ENCODE data around the gene SEL1L3.
"Not testable (repeated sequence)": the region's sequence is repeated elsewhere in the genome, so short reads cannot be mapped to it uniquely, and the experiment has no call there.

Gene SEL1L3

DNA sequence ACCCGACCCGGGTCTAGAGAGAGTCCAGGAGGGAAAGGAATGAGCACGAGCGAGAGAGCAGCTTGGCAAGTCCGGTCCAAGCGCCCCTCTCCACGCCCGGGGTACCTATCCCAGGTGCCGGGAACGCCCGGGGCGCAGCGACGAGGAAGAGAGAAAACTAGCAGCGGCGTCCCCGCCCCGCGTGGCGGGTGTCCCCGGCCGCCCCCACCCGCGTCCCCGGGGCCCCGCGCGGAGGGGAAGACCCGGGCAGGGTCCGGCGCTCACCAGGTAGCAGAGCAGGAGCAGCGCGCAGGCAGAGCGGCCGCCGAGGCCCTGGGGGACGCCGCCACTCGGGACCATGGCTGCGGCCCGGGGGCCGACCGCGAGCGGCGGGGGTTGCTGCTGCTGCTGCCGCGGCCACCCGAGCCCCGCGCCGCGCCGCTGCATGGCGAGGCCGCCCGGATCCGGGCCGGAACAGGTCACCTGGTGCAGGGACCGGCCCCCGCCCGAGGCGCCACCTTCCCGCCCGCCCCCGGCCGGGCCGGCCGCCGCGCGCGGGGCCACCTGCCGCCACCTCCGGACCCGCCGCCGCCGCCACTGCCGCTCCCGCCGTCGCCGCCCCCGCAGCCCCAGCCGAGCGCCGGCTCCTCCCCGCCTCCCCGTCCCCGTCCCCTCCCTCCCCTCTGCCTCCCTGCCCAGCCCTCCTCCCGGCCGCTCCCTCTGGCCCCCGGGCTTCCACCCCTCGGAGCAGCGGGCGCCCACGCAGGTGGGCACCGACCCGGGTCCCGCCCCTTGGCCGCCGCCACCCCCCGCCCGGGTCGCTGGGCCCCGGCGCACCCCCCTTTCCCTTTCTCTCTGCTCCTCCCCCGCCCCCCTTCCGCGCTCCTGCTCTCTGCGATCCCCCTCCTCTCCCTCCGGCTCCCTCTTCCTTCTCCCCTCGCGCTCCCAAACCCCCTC, at the start of gene SEL1L3:
TSS of gene SEL1L3 (minus strand) at position 578 of the 936 bp plus-strand sequence. CDS start at position 426, 152 bp downstream.
- peak in 3 of 4 experiments; percentile 19 to 51 (median 43) for DNase-seq (ENCODE audit: low read depth in 4 of 4, low spot score in 1 of 4)

- DNase-seq (ENCODE audit: low read depth in 4 of 4, low spot score in 1 of 4), result no peak
Measured at GRCh38 chr4:25911356-25911755, 48.6 kb upstream of the SEL1L3 start.

GRCh38 chr4:25908491-25908901, 45.7 kb upstream of the SEL1L3 start:
- no peak for DNase-seq (ENCODE audit: low read depth in 4 of 4, low spot score in 1 of 4)

DNA sequence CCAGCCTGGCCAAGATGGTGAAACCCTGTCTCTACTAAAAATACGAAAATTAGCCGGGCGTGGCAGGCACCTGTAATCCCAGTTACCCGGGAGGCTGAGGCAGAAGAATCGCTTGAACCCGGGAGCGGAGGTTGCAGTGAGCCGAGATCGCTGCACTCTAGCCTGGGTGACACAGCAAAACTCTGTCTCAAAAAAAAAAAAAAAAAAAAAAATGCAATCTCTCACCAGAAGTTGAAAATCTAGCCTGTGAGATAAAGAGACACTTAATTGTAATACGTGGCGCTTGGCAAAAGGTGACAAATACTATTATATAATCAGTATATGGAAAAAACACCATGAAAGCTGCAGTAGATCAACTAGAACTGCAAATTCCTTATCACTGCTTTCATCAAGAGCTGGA, 43.3 kb upstream of the SEL1L3 start:
- not testable (repeated sequence) for DNase-seq (ENCODE audit: low read depth in 4 of 4, low spot score in 1 of 4)

GRCh38 chr4:25905371-25905770, 42.6 kb upstream of the SEL1L3 start:
- DNase-seq (ENCODE audit: low read depth in 4 of 4, low spot score in 1 of 4), result no peak

DNA sequence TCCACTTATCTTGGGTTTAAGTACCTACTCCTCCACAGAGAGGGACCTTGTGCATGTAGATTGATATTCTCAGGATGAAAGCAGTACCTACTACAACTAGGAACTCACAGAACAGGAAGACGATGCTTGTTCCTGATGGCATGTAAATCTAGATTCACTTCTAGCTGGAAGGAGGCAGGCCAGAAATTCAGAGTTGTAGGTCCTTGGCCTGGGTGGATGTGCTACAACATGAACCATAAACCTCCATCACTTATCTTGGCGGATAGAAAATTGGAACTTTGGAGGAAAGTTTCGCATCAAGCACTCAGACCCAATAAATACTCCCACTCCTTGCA, 41.9 kb upstream of the SEL1L3 start:
- no peak for DNase-seq (ENCODE audit: low read depth in 4 of 4, low spot score in 1 of 4)

GRCh38 chr4:25903900-25904747, 41.3 kb upstream of the SEL1L3 start:
- no peak for DNase-seq (ENCODE audit: low read depth in 4 of 4, low spot score in 1 of 4)

GRCh38 chr4:25901030-25901430, 38.2 kb upstream of the SEL1L3 start:
- no peak for DNase-seq (ENCODE audit: low read depth in 4 of 4, low spot score in 1 of 4)

DNA sequence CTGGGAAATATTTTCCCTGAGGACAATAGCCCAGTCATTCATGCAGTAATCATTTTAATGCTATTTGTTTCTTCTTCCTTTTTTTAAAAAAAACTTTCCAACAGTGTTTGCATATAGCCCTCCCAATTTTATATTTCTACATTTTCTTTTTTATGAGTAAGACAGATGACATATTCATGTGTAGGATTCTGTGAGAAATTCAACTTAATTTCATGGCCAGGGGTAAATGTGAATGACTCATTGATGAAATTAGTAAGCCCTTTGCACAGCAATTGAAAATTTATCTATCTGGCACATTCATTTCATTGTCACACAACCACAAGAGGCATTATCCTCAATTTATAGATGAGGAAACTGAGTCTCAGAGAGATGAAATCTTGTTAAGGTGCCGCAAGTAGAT, 37.5 kb upstream of the SEL1L3 start:
- no peak for DNase-seq (ENCODE audit: low read depth in 4 of 4, low spot score in 1 of 4)

GRCh38 chr4:25896776-25897539, 34.2 kb upstream of the SEL1L3 start:
- DNase-seq (ENCODE audit: low read depth in 4 of 4, low spot score in 1 of 4), result no peak

DNA sequence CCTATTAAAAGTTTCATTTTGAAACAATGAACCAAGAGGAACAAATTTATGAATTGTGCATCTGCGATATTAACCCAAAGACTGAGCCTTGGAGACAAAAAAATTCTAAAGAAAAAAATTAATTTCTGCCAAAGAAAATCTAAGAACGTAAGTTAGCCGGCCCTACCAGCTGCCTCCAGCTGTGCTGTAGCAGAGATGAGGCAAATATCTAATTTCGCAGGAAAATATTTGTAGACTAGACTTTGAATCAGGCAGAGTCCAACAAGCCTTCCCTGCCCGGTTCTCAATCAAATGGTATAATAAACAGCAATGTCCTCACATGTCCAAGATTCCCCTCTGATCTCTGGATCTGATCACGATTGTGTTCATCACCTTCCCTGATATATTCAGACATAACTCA, 30.0 kb upstream of the SEL1L3 start:
- DNase-seq (ENCODE audit: low read depth in 4 of 4, low spot score in 1 of 4), result no peak

DNA sequence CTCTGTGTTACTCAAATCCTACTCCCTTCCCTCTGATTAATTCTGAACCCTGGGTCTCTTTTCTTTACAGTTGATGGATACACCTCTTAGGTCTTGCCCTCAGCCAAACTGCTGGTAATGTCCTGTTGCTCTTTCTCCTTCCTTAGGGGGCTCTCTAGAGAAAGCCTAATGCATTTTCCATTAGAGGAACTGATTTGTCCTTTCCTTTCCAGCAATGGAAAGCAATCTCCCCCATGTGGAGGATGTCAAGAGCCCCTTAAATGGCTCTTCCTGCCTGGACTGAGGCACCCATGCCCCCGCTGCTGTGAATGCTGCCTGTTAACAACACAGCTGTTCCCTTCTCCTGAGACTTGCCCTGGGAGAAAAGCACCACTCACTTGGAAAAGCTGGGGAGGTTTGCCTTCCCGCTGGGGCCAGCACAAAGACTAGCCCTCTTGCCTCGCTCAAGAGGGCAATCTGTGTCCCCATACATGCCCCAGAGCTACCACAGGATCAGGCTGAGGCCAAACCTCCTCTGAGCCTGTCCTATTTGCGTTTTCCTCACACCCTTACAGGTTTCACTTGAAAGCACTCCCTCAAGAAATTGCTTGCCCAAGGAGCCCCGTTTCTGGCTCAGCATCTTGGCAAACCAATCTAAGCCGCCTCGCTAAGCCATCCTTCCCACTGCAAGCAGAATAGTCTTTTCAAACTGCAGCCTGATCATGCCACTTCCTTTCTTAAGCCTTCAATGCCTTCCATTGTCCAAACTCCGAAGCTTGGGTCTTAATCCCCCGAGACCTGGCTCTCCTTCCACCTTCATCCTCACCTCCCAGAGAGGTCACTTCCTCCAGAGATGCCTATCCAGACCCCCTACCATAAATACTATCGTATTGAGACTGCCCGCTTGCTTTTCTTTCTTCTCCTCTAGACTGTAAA, 28.0 kb upstream of the SEL1L3 start:
- no peak for DNase-seq (ENCODE audit: low read depth in 4 of 4, low spot score in 1 of 4)

- DNase-seq (ENCODE audit: low read depth in 4 of 4, low spot score in 1 of 4), result no peak
Measured at GRCh38 chr4:25889589-25890503, 27.1 kb upstream of the SEL1L3 start.

GRCh38 chr4:25888781-25889180, 26.0 kb upstream of the SEL1L3 start:
- DNase-seq (ENCODE audit: low read depth in 4 of 4, low spot score in 1 of 4), result no peak

DNA sequence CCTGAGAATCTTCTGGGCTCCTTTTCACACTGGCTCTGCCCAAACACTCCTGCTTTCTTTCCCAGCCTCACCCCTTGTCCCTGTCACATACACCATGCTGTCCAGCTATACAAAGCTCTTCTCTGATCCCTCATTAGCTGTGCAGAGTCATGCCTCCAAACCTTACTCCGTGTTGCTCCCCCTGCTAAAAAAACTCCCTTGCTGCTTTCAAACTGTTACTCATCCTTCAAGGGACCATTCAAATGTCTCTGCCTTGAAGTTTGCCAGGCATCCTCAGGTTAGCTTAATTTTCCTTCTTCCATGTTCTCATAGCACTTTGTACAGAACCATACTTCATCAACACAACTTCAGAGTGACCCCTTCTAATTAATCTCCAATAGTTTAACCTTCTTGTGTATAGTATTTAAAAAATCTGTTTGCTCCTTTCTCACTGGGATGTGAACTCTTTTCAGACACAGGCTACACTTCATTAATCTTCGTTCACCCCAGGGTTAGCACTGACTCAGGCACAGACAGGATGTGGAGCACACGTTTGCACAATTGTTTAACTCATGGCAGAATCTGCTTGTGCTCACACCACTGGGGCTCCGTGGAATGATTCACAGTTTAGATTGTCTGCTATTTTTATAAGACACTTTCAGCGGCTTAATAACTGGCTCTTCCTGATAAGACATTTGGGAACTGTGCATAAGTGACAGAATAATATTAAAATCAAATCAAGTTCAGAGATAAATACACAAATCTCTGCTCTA, 21.4 kb upstream of the SEL1L3 start:
- no peak for DNase-seq (ENCODE audit: low read depth in 4 of 4, low spot score in 1 of 4)

- DNase-seq (ENCODE audit: low read depth in 4 of 4, low spot score in 1 of 4), result no peak
Measured at GRCh38 chr4:25883565-25883964, 20.8 kb upstream of the SEL1L3 start.

DNA sequence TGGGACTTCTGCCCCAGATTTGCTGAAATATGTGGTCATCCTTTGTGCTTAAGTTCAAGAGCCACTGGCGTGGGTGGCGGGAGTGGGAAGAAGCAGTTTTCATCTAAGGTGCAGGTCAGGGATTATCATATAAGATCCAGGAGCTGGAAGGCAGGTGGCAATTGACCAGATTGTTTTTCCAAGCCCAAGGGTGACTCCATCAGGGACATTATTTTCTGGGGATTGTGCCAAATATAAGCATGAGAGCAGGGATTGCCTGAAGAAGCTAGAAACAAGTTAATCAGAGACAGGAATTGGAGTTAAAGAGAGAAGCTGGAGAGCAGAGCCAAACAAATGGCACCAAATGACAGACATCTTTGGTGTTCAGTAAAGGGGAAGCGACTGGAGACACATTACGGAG, 19.4 kb upstream of the SEL1L3 start:
- DNase-seq (ENCODE audit: low read depth in 4 of 4, low spot score in 1 of 4), result no peak

- no peak for DNase-seq (ENCODE audit: low read depth in 4 of 4, low spot score in 1 of 4)
Measured at GRCh38 chr4:25881193-25881592, 18.4 kb upstream of the SEL1L3 start.

All from stimulated activated CD4-positive, alpha-beta T cell treated with anti-CD3 and anti-CD28 coated beads, Interleukin-1b, Interleukin-23, amount 100 ng/mL, for 24 hours (primary cell).